Measurements from ENCODE around the gene UBAP1L.

UBAP1L gene

GRCh38 chr15:65097651-65098263 lies 17.2 kb downstream of the UBAP1L start:
- no peak overlapping the region for H2AFZ ChIP-seq (ENCODE audit: low read depth, low read length)
- no peak overlapping the region for H3K4me3 ChIP-seq (ENCODE audit: insufficient read depth in 1 of 2, low read depth in 1 of 2, low read length in 2 of 2)
- H4K91ac ChIP-seq (ENCODE audit: low read length) = no peak overlapping the region
- no peak overlapping the region for H2BK5ac ChIP-seq (ENCODE audit: low read depth, low read length, poor library complexity, severe bottlenecking)
- no peaks in the 10 kb centered on the region for H3K79me1 ChIP-seq (replicated peaks; ENCODE audit: low read length, poor library complexity, severe bottlenecking)
- H3K9me3 ChIP-seq (ENCODE audit: control insufficient read depth, low read length) = no peaks in the 10 kb centered on the region
- no peak overlapping the region for H3K18ac ChIP-seq (ENCODE audit: low read depth in 1 of 2, low read length in 2 of 2)
- no peak overlapping the region for H2AK5ac ChIP-seq (ENCODE audit: low read length, severe bottlenecking)
- 94% methylated on average over 6 of the region's 7 CpGs for WGBS
- no peak overlapping the region for H3K23ac ChIP-seq (ENCODE audit: low read length in 2 of 2)
- peaks cover 28% of the 10 kb centered on the region for H3K4me1 ChIP-seq (ENCODE audit: control insufficient read depth, insufficient read depth, low read depth, low read length)
- H4K8ac ChIP-seq (ENCODE audit: low read length) = no peak overlapping the region
- no peak overlapping the region for H2BK12ac ChIP-seq (ENCODE audit: low read length in 2 of 2)
- H3K4me2 ChIP-seq (ENCODE audit: low read length, poor library complexity, severe bottlenecking) = no peak overlapping the region
- H3K36me3 ChIP-seq (ENCODE audit: control insufficient read depth in 1 of 2, insufficient read depth in 2 of 2, low read depth in 1 of 2, low read length in 2 of 2) = peaks cover 56 to 59% of the 10 kb centered on the region in 2 experiments
- H3K27ac ChIP-seq (ENCODE audit: low read length, poor library complexity, severe bottlenecking) = no peak overlapping the region
- H3K4ac ChIP-seq (ENCODE audit: low read depth in 1 of 2, low read length in 2 of 2) = no peak overlapping the region
- no peak overlapping the region for H3K14ac ChIP-seq (ENCODE audit: low read length in 2 of 2)
- H3K27me3 ChIP-seq (ENCODE audit: control insufficient read depth in 1 of 2, insufficient read depth in 1 of 2, low read length in 2 of 2) = no peaks in the 10 kb centered on the region
- no peak overlapping the region for H2BK120ac ChIP-seq (ENCODE audit: low read depth, low read length)
- no peak for DNase-seq
- no peak overlapping the region for H3K9ac ChIP-seq (ENCODE audit: low read length)
- H2BK15ac ChIP-seq (ENCODE audit: low read depth, poor library complexity, severe bottlenecking) = no peak overlapping the region

- Histone ChIP-seq H2BK5ac (ENCODE audit: low read depth, low read length, poor library complexity, severe bottlenecking) (no peak overlapping the region), H4K8ac (ENCODE audit: low read length) (no peak overlapping the region), H3K4me2 (ENCODE audit: low read length, poor library complexity, severe bottlenecking) (no peak overlapping the region), H2BK12ac (ENCODE audit: low read length in 2 of 2) (no peak overlapping the region), H3K4me1 (ENCODE audit: control insufficient read depth, insufficient read depth, low read depth, low read length) (peaks cover 23% of the 10 kb centered on the region), H2BK15ac (ENCODE audit: low read depth, poor library complexity, severe bottlenecking) (no peak overlapping the region), H3K4ac (ENCODE audit: low read depth in 1 of 2, low read length in 2 of 2) (no peak overlapping the region), H3K27ac (ENCODE audit: low read length, poor library complexity, severe bottlenecking) (no peak overlapping the region), H4K91ac (ENCODE audit: low read length) (no peak overlapping the region), H2AK5ac (ENCODE audit: low read length, severe bottlenecking) (no peak overlapping the region), H3K14ac (ENCODE audit: low read length in 2 of 2) (no peak overlapping the region), H3K36me3 (ENCODE audit: control insufficient read depth in 1 of 2, insufficient read depth in 2 of 2, low read depth in 1 of 2, low read length in 2 of 2) (peaks cover 51 to 52% of the 10 kb centered on the region in 2 experiments), H3K79me1 (replicated peaks; ENCODE audit: low read length, poor library complexity, severe bottlenecking) (no peaks in the 10 kb centered on the region), H2AFZ (ENCODE audit: low read depth, low read length) (no peak overlapping the region), H3K4me3 (ENCODE audit: insufficient read depth in 1 of 2, low read depth in 1 of 2, low read length in 2 of 2) (no peak overlapping the region), H3K9me3 (ENCODE audit: control insufficient read depth, low read length) (no peaks in the 10 kb centered on the region), H3K18ac (ENCODE audit: low read depth in 1 of 2, low read length in 2 of 2) (no peak overlapping the region), H3K9ac (ENCODE audit: low read length) (no peak overlapping the region), H2BK120ac (ENCODE audit: low read depth, low read length) (no peak overlapping the region), H3K23ac (ENCODE audit: low read length in 2 of 2) (no peak overlapping the region), H3K27me3 (ENCODE audit: control insufficient read depth in 1 of 2, insufficient read depth in 1 of 2, low read length in 2 of 2) (no peaks in the 10 kb centered on the region)
- DNase-seq = no peak
- WGBS = 86% methylated on average over 6 of the region's 6 CpGs
Measured at GRCh38 chr15:65096481-65097385, 18.3 kb downstream of the UBAP1L start.

GRCh38 chr15:65095747-65096104 lies 19.3 kb downstream of the UBAP1L start:
- H3K23ac ChIP-seq (ENCODE audit: low read length in 2 of 2) = no peak overlapping the region
- no peak overlapping the region for H2BK12ac ChIP-seq (ENCODE audit: low read length in 2 of 2)
- 87% methylated on average over 6 of the region's 6 CpGs for WGBS

GRCh38 chr15:65095011-65095746 lies 19.8 kb downstream of the UBAP1L start:
- Histone ChIP-seq H3K4me3 (ENCODE audit: insufficient read depth in 1 of 2, low read depth in 1 of 2, low read length in 2 of 2) (no peak overlapping the region), H2AK5ac (ENCODE audit: low read length, severe bottlenecking) (no peak overlapping the region), H4K8ac (ENCODE audit: low read length) (no peak overlapping the region), H2BK15ac (ENCODE audit: low read depth, poor library complexity, severe bottlenecking) (no peak overlapping the region), H2BK120ac (ENCODE audit: low read depth, low read length) (no peak overlapping the region), H3K27ac (ENCODE audit: low read length, poor library complexity, severe bottlenecking) (no peak overlapping the region), H3K36me3 (ENCODE audit: control insufficient read depth in 1 of 2, insufficient read depth in 2 of 2, low read depth in 1 of 2, low read length in 2 of 2) (peaks cover 39 to 41% of the 10 kb centered on the region in 2 experiments), H3K4me1 (ENCODE audit: control insufficient read depth, insufficient read depth, low read depth, low read length) (peaks cover 22% of the 10 kb centered on the region), H3K14ac (ENCODE audit: low read length in 2 of 2) (no peak overlapping the region), H3K4me2 (ENCODE audit: low read length, poor library complexity, severe bottlenecking) (no peak overlapping the region), H2BK5ac (ENCODE audit: low read depth, low read length, poor library complexity, severe bottlenecking) (no peak overlapping the region), H4K91ac (ENCODE audit: low read length) (no peak overlapping the region), H3K18ac (ENCODE audit: low read depth in 1 of 2, low read length in 2 of 2) (no peak overlapping the region), H3K9ac (ENCODE audit: low read length) (no peak overlapping the region), H2AFZ (ENCODE audit: low read depth, low read length) (no peak overlapping the region), H3K79me1 (replicated peaks; ENCODE audit: low read length, poor library complexity, severe bottlenecking) (no peaks in the 10 kb centered on the region), H3K23ac (ENCODE audit: low read length in 2 of 2) (no peak overlapping the region), H3K4ac (ENCODE audit: low read depth in 1 of 2, low read length in 2 of 2) (no peak overlapping the region), H3K27me3 (ENCODE audit: control insufficient read depth in 1 of 2, insufficient read depth in 1 of 2, low read length in 2 of 2) (no peaks in the 10 kb centered on the region), H2BK12ac (ENCODE audit: low read length in 2 of 2) (no peak overlapping the region), H3K9me3 (ENCODE audit: control insufficient read depth, low read length) (no peaks in the 10 kb centered on the region)
- no peak for DNase-seq
- WGBS = 94% methylated on average over 5 of the region's 5 CpGs

More at GRCh38 chr15:65095747-65096104, 19.3 kb downstream of the UBAP1L start:
- H4K91ac ChIP-seq (ENCODE audit: low read length) = no peak overlapping the region
- peak overlapping the region; percentile 70 for H2BK15ac ChIP-seq (ENCODE audit: low read depth, poor library complexity, severe bottlenecking)
- no peaks in the 10 kb centered on the region for H3K79me1 ChIP-seq (replicated peaks; ENCODE audit: low read length, poor library complexity, severe bottlenecking)
- H3K4ac ChIP-seq (ENCODE audit: low read depth in 1 of 2, low read length in 2 of 2) = no peak overlapping the region
- no peak overlapping the region for H2AK5ac ChIP-seq (ENCODE audit: low read length, severe bottlenecking)
- H3K4me3 ChIP-seq (ENCODE audit: insufficient read depth in 1 of 2, low read depth in 1 of 2, low read length in 2 of 2) = no peak overlapping the region
- no peak overlapping the region for H3K27ac ChIP-seq (ENCODE audit: low read length, poor library complexity, severe bottlenecking)
- DNase-seq = no peak
- no peak overlapping the region for H2BK5ac ChIP-seq (ENCODE audit: low read depth, low read length, poor library complexity, severe bottlenecking)
- H3K27me3 ChIP-seq (ENCODE audit: control insufficient read depth in 1 of 2, insufficient read depth in 1 of 2, low read length in 2 of 2) = no peaks in the 10 kb centered on the region
- no peak overlapping the region for H3K14ac ChIP-seq (ENCODE audit: low read length in 2 of 2)
- no peak overlapping the region for H3K4me2 ChIP-seq (ENCODE audit: low read length, poor library complexity, severe bottlenecking)
- no peak overlapping the region for H3K9ac ChIP-seq (ENCODE audit: low read length)
- peaks cover 42 to 45% of the 10 kb centered on the region in 2 experiments for H3K36me3 ChIP-seq (ENCODE audit: control insufficient read depth in 1 of 2, insufficient read depth in 2 of 2, low read depth in 1 of 2, low read length in 2 of 2)
- no peak overlapping the region for H4K8ac ChIP-seq (ENCODE audit: low read length)
- no peaks in the 10 kb centered on the region for H3K9me3 ChIP-seq (ENCODE audit: control insufficient read depth, low read length)
- no peak overlapping the region for H2AFZ ChIP-seq (ENCODE audit: low read depth, low read length)
- no peak overlapping the region for H2BK120ac ChIP-seq (ENCODE audit: low read depth, low read length)
- peaks cover 22% of the 10 kb centered on the region for H3K4me1 ChIP-seq (ENCODE audit: control insufficient read depth, insufficient read depth, low read depth, low read length)
- H3K18ac ChIP-seq (ENCODE audit: low read depth in 1 of 2, low read length in 2 of 2) = no peak overlapping the region
